Liver (tissue), 3 donors: ENCODE results near the gene HBP1.

Experiments
- RAD21 ChIP-seq, 2 donors: IDR thresholded peaks; 2 replicates each; pipeline ENCODE4 v1.6.1; 2016; ENCODE audit warnings: antibody characterized with exemption in 2 of 2, mild to moderate bottlenecking in 2 of 2
- SP1 ChIP-seq: IDR thresholded peaks from 2 replicates; pipeline ENCODE4 v1.6.1; 2018; ENCODE audit warnings: antibody characterized with exemption, mild to moderate bottlenecking
- TAF1 ChIP-seq: conservative IDR thresholded peaks from 2 replicates; pipeline ENCODE4 v1.6.1; 2016; ENCODE audit warnings: antibody characterized with exemption, mild to moderate bottlenecking
- YY1 ChIP-seq: IDR thresholded peaks from 2 replicates; pipeline ENCODE4 v1.6.1; 2016; ENCODE audit warnings: antibody characterized with exemption, mild to moderate bottlenecking
- TF ChIP-seq, protein P1 (sequence below): fragments of 150-350 bp; IDR thresholded peaks from 2 replicates; pipeline ENCODE4 v1.5.1; 2017; ENCODE audit warnings: improper control_type of control experiment, low read depth, low read length; ENCODE audit not compliant: missing input control
- donor health status: healthy.
- donor health status: healthy.

- TF ChIP-seq, protein P1, sequence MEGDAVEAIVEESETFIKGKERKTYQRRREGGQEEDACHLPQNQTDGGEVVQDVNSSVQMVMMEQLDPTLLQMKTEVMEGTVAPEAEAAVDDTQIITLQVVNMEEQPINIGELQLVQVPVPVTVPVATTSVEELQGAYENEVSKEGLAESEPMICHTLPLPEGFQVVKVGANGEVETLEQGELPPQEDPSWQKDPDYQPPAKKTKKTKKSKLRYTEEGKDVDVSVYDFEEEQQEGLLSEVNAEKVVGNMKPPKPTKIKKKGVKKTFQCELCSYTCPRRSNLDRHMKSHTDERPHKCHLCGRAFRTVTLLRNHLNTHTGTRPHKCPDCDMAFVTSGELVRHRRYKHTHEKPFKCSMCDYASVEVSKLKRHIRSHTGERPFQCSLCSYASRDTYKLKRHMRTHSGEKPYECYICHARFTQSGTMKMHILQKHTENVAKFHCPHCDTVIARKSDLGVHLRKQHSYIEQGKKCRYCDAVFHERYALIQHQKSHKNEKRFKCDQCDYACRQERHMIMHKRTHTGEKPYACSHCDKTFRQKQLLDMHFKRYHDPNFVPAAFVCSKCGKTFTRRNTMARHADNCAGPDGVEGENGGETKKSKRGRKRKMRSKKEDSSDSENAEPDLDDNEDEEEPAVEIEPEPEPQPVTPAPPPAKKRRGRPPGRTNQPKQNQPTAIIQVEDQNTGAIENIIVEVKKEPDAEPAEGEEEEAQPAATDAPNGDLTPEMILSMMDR: no peak
- TF ChIP-seq TAF1 (no peak), RAD21 (IDR thresholded peaks at IDR 0.05) (no peak), SP1 (no peak), YY1 (no peak)
These were observed 37.9 kb downstream of the HBP1 start for GRCh38 chr7:107206706-107207105.
